Panc1 (cell line): ENCODE data around the gene ZHX3. TPM values are rescaled to one million over a fixed set of nuclear protein-coding genes. Genes with fewer than 3 reads are reported as not detected.

Source experiments
- ATAC-seq: fragments of 200-7000 bp; cut with Tn5 transposase; 2 replicates; pipeline ENCODE4 v1.9.1; 2020; ENCODE audit warnings: mild to moderate bottlenecking, moderate library complexity
- BruUV-seq: library from RNA; stranded (reverse); fragments of 400-500 nt; replicated peaks from 2 replicates; lab custom pipeline; 2021; lab: Mats Ljungman, UMichigan
- CTCF ChIA-PET: fragments of 300-600 bp; sonication (Branson Sonifier 250); formaldehyde crosslinking; loops from one replicate; lab custom pipeline; 2022; ENCODE audit warnings: antibody characterized with exemption; lab: Charles Lee
- POLR2A ChIA-PET: fragments of 300-600 bp; sonication (Branson Sonifier 250); formaldehyde crosslinking; loops from one replicate; lab custom pipeline; 2022; ENCODE audit warnings: antibody characterized with exemption; lab: Charles Lee
- DNase-seq: peaks from one replicate; pipeline ENCODE4 v3.0.0-alpha.2; 2010; ENCODE audit warnings: low read depth, low spot score
- H3K27ac ChIP-seq: 2 replicates; pipeline ENCODE4 v1.5.1; 2011; ENCODE audit warnings: mild to moderate bottlenecking, low read length, inconsistent platforms
- H3K27me3 ChIP-seq: fragments of 200-500 bp; sonication (Bioruptor generic); 2 replicates; pipeline ENCODE4 v1.6.0; 2014; ENCODE audit warnings: low read length, inconsistent platforms; ENCODE audit not compliant: control insufficient read depth, insufficient read depth
- H3K36me3 ChIP-seq: fragments of 200-500 bp; sonication (Bioruptor generic); 2 replicates; pipeline ENCODE4 v1.5.1; 2014; ENCODE audit warnings: inconsistent platforms, mild to moderate bottlenecking, low read length, moderate library complexity; ENCODE audit not compliant: control insufficient read depth, insufficient read depth
- H3K4me1 ChIP-seq: 2 replicates; pipeline ENCODE4 v1.5.1; 2011; ENCODE audit warnings: inconsistent platforms, mild to moderate bottlenecking, low read length, moderate library complexity; ENCODE audit not compliant: control insufficient read depth, insufficient read depth
- H3K4me3 ChIP-seq, 2 experiments: 2 replicates each; pipeline ENCODE4 v1.5.1; 2011 to 2012; ENCODE audit warnings: low read depth in 2 of 2, low read length in 2 of 2, mild to moderate bottlenecking in 2 of 2, inconsistent platforms in 1 of 2, moderate library complexity in 1 of 2
- H3K9me3 ChIP-seq: fragments of 200-500 bp; sonication (Bioruptor generic); 2 replicates; pipeline ENCODE4 v1.5.1; 2014; ENCODE audit warnings: low read depth, mild to moderate bottlenecking, inconsistent platforms, low read length, moderate library complexity; ENCODE audit not compliant: control insufficient read depth, insufficient read depth
- POLR2AphosphoS5 ChIP-seq: IDR thresholded peaks from 2 replicates; pipeline ENCODE4 v1.6.1; 2012; ENCODE audit warnings: mild to moderate bottlenecking, low read depth, low read length, moderate library complexity
- SIN3A ChIP-seq: IDR thresholded peaks from 2 replicates; pipeline ENCODE4 v1.6.1; 2012; ENCODE audit warnings: low read depth, mild to moderate bottlenecking, low read length, moderate library complexity, borderline replicate concordance; ENCODE audit not compliant: insufficient read depth
- TCF7L2 ChIP-seq: IDR thresholded peaks from 2 replicates; pipeline ENCODE4 v1.6.1; 2011; ENCODE audit warnings: mild to moderate bottlenecking, low read depth, low read length, inconsistent platforms
- in situ Hi-C: cut with HindIII; loops from 2 replicates; pipeline ENCODE4 v1.10.0; 2016; ENCODE audit warnings: low sequenced_read_pairs, low pct_unique_long_range_greater_than_20kb
- intact Hi-C: fragments of 100-400 bp; cut with micrococcal nuclease; formaldehyde crosslinking; loops from one replicate; pipeline ENCODE4 v1.10.0; 2022; ENCODE audit not compliant: unreplicated experiment
- total RNA-seq: library from RNA; stranded (reverse); gene quantifications from one replicate; pipeline ENCODE4 v1.2.1, GENCODE V29; 2021; ENCODE audit not compliant: unreplicated experiment
- TF ChIP-seq, protein P1 (sequence below): fragments of 450-650 bp; IDR thresholded peaks from 2 replicates; pipeline ENCODE4 v1.5.1; 2017; ENCODE audit warnings: mild to moderate bottlenecking
- TF ChIP-seq, protein P2 (sequence below), 2 experiments: IDR thresholded peaks; 2 replicates each; pipeline ENCODE4 v1.6.1; 2011 to 2012; ENCODE audit warnings: low read depth in 2 of 2, control low read depth in 1 of 2, low read length in 1 of 2, mild to moderate bottlenecking in 1 of 2, moderate library complexity in 1 of 2; ENCODE audit not compliant: insufficient read depth in 1 of 2

ZHX3 gene
- total RNA-seq, 1 experiment from 2014 or later, result 19.8 TPM

DNA sequence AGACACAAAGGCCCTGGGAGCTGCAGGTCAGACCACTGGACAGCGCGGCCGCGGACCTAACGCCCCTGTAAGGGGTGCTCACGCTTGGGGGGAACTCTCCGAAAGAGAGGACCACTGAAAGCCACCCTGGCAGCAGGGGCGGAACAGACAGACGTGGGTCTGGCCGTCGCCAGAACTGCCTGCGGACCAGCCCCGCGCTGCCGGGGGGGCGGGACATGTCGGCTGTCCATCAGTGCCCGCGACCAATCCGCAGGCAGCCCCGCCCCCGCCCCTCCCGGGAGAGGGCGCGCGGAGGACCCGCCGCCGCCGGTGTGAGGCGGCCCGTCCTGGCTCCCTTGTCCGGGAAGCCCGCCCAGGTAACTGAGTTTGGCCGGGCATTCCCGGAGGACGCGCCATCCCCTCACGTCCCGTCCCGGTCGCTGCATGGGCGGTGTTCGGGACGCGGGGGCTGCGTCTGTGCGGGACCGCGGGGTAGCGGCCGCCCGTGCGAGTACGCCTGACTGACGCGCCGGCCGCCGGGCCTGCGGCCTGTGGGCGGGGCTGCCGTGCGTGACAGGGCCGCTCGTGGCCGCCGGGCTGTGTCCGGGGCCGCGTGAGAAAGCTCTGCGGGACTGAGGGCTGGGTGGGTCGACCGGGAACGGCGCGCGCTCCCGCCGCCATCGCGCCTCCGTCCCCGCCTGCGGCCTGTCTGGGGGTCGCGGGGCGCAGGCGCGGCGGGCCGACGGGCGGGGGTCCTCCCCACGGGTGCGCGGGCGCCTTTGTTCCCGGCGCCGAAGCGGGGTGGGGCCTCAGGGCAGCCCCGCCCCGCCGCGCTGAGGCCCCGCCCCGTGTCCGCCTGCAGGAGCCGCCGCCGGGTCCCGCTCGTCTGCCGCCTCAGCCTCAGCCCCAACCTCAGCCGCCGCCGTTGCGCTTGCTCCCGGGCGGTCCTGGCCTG is 180.6 kb downstream of the ZHX3 start, which contains the start of gene PLCG1:
Gene PLCG1, plus strand, starts transcription at position 864 of the 934 bp plus-strand sequence. CDS start 99 bp downstream, outside the sequence.
- POLR2A ChIA-PET, result interaction anchor here (0.8 kb wide), 1 partner anchor 366 kb away, joined by 7 read pairs; no protein-coding TSS in a partner anchor
- Histone ChIP-seq H3K27me3 (no peaks in the 10 kb centered on the region), H3K4me3 (peak within 1 kb of the TSS; percentile 64 to 77), H3K4me1 (peaks cover 10% of the 10 kb centered on the region), H3K36me3 (no peaks in the 10 kb centered on the region), H3K27ac (peak within 1 kb of the TSS; percentile 70), H3K9me3 (no peaks in the 10 kb centered on the region)
- intact Hi-C loops, result no loop called here
- DNase-seq (no peak), ATAC-seq (peak; percentile 91)
- BruUV-seq, result no TSS peak
- peak; percentile 88 for TF ChIP-seq TCF7L2
- TF ChIP-seq, protein P1, sequence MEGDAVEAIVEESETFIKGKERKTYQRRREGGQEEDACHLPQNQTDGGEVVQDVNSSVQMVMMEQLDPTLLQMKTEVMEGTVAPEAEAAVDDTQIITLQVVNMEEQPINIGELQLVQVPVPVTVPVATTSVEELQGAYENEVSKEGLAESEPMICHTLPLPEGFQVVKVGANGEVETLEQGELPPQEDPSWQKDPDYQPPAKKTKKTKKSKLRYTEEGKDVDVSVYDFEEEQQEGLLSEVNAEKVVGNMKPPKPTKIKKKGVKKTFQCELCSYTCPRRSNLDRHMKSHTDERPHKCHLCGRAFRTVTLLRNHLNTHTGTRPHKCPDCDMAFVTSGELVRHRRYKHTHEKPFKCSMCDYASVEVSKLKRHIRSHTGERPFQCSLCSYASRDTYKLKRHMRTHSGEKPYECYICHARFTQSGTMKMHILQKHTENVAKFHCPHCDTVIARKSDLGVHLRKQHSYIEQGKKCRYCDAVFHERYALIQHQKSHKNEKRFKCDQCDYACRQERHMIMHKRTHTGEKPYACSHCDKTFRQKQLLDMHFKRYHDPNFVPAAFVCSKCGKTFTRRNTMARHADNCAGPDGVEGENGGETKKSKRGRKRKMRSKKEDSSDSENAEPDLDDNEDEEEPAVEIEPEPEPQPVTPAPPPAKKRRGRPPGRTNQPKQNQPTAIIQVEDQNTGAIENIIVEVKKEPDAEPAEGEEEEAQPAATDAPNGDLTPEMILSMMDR, result no peak
- TF ChIP-seq SIN3A, result peak; percentile 64; the same call in 1 of the 2 replicates
- TF ChIP-seq, protein P2, sequence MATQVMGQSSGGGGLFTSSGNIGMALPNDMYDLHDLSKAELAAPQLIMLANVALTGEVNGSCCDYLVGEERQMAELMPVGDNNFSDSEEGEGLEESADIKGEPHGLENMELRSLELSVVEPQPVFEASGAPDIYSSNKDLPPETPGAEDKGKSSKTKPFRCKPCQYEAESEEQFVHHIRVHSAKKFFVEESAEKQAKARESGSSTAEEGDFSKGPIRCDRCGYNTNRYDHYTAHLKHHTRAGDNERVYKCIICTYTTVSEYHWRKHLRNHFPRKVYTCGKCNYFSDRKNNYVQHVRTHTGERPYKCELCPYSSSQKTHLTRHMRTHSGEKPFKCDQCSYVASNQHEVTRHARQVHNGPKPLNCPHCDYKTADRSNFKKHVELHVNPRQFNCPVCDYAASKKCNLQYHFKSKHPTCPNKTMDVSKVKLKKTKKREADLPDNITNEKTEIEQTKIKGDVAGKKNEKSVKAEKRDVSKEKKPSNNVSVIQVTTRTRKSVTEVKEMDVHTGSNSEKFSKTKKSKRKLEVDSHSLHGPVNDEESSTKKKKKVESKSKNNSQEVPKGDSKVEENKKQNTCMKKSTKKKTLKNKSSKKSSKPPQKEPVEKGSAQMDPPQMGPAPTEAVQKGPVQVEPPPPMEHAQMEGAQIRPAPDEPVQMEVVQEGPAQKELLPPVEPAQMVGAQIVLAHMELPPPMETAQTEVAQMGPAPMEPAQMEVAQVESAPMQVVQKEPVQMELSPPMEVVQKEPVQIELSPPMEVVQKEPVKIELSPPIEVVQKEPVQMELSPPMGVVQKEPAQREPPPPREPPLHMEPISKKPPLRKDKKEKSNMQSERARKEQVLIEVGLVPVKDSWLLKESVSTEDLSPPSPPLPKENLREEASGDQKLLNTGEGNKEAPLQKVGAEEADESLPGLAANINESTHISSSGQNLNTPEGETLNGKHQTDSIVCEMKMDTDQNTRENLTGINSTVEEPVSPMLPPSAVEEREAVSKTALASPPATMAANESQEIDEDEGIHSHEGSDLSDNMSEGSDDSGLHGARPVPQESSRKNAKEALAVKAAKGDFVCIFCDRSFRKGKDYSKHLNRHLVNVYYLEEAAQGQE (IDR thresholded peaks at IDR 0.05; ENCODE audit: insufficient read depth in 1 of 2, low read depth in 2 of 2, low read length in 1 of 2), result 0 out of 4 replicates have a peak, but pooled peaks of 1 of the 2 experiments have one; percentile 7
- peak; percentile 70 for TF ChIP-seq POLR2AphosphoS5
- CTCF ChIA-PET, result interaction anchor here (0.7 kb wide), 1 partner anchor 9 kb away, joined by 5 read pairs; no protein-coding TSS in a partner anchor
- in situ Hi-C loops, result no loop called here

DNA sequence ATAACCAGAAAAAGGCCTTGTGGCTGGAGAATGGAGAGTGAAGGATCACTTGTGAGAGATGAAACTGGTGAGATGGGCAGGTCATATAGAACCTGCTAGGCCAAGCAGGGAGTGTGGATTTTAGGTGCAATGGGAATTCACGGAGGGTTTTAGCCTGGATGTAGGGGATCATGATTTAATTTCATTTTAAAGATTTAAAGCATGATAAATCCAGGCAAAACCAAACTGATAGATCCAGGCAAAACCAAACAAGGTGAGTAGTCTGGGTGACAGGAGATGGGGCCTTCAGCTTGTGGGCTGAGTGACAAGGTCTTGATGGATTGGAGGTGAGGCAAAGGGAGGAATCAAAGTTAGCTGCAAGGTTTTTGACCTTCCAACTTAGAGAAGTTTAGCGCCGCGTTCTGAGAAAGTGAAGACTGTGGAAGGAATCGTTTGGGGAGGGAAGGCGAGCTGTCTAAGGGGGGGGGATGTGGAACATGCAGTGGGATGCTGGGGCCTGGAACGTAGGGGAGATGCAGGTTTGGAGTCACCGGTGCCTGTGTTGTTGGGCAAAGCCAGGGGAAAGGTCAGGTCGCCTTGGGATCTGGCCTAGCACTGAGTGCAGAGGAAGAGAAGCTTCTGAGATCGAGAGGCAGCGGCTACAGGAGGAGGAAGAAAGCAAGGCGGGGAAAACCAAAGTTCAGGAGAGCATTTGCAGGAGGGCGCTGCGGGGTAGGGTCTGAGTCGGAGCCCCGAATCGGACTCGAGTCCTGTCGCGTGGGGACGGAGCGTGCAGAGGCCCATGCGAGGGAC is 181.4 kb downstream of the ZHX3 start:
- no TSS peak for BruUV-seq
- intact Hi-C loops (loop anchor here (2.0 kb wide), 1 partner anchor 205 kb away; the partner anchor contains the start of gene LPIN3), in situ Hi-C loops (no loop called here)
- DNase-seq, result no peak
- peak overlapping the region; percentile 56 to 77 for H3K4me3 ChIP-seq
- ATAC-seq, result 0 out of 2 replicates have a peak, but pooled peaks have one; percentile 0
- peaks cover 10% of the 10 kb centered on the region for H3K4me1 ChIP-seq
- peak overlapping the region; percentile 63 for H3K27ac ChIP-seq
- CTCF ChIA-PET, result interaction anchor here (1.1 to 1.3 kb wide), 2 partner anchors 145 to 204 kb away, joined by 5 to 40 read pairs; partner anchors contain the start of gene LPIN3
- TF ChIP-seq, protein P1, result no peak
- TF ChIP-seq SIN3A (no peak), POLR2AphosphoS5 (no peak), TCF7L2 (no peak)
- TF ChIP-seq, protein P2 (IDR thresholded peaks at IDR 0.05; ENCODE audit: insufficient read depth in 1 of 2, low read depth in 2 of 2, low read length in 1 of 2), result no peak
- no peaks in the 10 kb centered on the region for H3K9me3 ChIP-seq
- POLR2A ChIA-PET, result interaction anchor here (0.8 kb wide), 1 partner anchor 366 kb away, joined by 7 read pairs; no protein-coding TSS in a partner anchor
- no peaks in the 10 kb centered on the region for H3K36me3 ChIP-seq
- no peaks in the 10 kb centered on the region for H3K27me3 ChIP-seq
